ENCODE results near the gene GJD2. TPM values are rescaled to one million over a fixed set of nuclear protein-coding genes. Genes with fewer than 3 reads are reported as not detected.

Gene GJD2
- total RNA-seq, 1 donor from 2014 or later = not detected

GRCh38 chr15:34701536-34701935 lies 53.3 kb downstream of the GJD2 start:
- no peak for DNase-seq (ENCODE audit: missing footprints)
- intact Hi-C loops (cut with DNase I) = no loop called here
- ATAC-seq = no peak

Other genes starting within 250 kb of the GJD2 start
- gene GOLGA8B, start 171.3 kb downstream of the GJD2 start, total RNA-seq = 7.1 TPM
- gene ACTC1, start 40.6 kb upstream of the GJD2 start, total RNA-seq = 15,626 TPM
- gene AQR, start 214.7 kb upstream of the GJD2 start, total RNA-seq = 10.1 TPM
- gene ZNF770, start 233.3 kb upstream of the GJD2 start, total RNA-seq = 45.3 TPM